ENCODE measurements around the gene RANBP3L.
"Not testable (repeated sequence)": the region's sequence is repeated elsewhere in the genome, so short reads cannot be mapped to it uniquely, and the experiment has no call there.

Gene RANBP3L

DNA sequence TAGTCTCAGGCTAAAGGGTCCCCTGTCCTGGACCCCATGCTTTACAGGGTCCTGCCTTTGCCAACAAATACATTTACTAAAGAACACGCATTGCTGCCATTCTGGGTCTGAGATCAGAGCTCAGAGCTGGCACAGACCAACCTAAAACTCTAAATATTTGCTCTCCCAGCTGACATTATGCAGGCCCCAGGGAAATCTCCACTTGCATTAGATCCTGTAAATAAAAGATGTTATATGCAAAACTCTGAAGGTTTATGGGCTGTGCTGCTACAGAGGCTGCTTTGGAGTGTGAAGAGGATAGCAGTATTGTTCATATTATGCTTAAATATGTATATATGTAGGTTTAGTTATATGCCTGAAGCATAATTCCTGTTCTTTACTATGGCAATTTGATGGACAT lies 35.9 kb upstream of the RANBP3L start:
- Histone ChIP-seq H3K9me3 (ENCODE audit: insufficient read depth, low read length) (no peaks in the 10 kb centered on the region), H3K9ac (ENCODE audit: low read length) (no peak overlapping the region), H3K4me2 (ENCODE audit: low read depth, low read length, poor library complexity, severe bottlenecking) (no peak overlapping the region), H3K4me3 (ENCODE audit: insufficient read depth, low read length, poor library complexity, severe bottlenecking) (no peak overlapping the region), H3K27me3 (ENCODE audit: low read length) (no peaks in the 10 kb centered on the region), H3K79me2 (ENCODE audit: insufficient read depth, low read length) (no peaks in the 10 kb centered on the region), H3K27ac (ENCODE audit: low read depth, low read length) (no peak overlapping the region), H3F3A (ENCODE audit: insufficient read depth) (no peaks in the 10 kb centered on the region), H2AFZ (ENCODE audit: low read depth, low read length, severe bottlenecking) (no peak overlapping the region), H3K9me2 (replicated peaks; ENCODE audit: insufficient read depth, low read length) (no peaks in the 10 kb centered on the region), H3K36me3 (ENCODE audit: low read length) (no peaks in the 10 kb centered on the region), H4K20me1 (ENCODE audit: low read depth, low read length) (no peaks in the 10 kb centered on the region)
- TF ChIP-seq, protein P1, sequence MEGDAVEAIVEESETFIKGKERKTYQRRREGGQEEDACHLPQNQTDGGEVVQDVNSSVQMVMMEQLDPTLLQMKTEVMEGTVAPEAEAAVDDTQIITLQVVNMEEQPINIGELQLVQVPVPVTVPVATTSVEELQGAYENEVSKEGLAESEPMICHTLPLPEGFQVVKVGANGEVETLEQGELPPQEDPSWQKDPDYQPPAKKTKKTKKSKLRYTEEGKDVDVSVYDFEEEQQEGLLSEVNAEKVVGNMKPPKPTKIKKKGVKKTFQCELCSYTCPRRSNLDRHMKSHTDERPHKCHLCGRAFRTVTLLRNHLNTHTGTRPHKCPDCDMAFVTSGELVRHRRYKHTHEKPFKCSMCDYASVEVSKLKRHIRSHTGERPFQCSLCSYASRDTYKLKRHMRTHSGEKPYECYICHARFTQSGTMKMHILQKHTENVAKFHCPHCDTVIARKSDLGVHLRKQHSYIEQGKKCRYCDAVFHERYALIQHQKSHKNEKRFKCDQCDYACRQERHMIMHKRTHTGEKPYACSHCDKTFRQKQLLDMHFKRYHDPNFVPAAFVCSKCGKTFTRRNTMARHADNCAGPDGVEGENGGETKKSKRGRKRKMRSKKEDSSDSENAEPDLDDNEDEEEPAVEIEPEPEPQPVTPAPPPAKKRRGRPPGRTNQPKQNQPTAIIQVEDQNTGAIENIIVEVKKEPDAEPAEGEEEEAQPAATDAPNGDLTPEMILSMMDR (IDR thresholded peaks at IDR 0.05; ENCODE audit: insufficient read depth, low read length, poor library complexity, severe bottlenecking): no peak
- no peak for TF ChIP-seq EZH2phosphoT487 (conservative IDR thresholded peaks at IDR 0.05; ENCODE audit: low read length)

DNA sequence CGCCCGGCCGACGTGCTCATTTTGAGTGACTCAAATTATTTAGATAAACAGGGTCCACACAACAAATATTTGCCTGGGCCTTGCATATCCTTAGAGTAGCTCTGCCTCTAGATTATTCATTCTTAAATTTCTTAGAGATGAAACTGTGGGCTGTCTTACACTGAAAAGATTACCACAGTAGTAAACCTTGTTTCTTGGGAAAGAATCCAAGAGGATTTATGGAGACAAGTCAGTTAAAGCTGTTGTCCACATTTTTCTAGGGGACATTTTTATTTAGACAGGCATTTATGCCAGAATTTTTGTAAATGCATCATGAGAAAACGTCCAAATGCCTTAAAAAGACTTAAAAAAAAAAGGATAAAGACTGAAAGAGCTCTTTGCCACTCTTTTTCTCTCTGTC lies 32.6 kb upstream of the RANBP3L start:
- H2AFZ ChIP-seq (ENCODE audit: low read depth, low read length, severe bottlenecking): no peak overlapping the region
- TF ChIP-seq, protein P1 (IDR thresholded peaks at IDR 0.05; ENCODE audit: insufficient read depth, low read length, poor library complexity, severe bottlenecking): no peak
- no peak for TF ChIP-seq EZH2phosphoT487 (conservative IDR thresholded peaks at IDR 0.05; ENCODE audit: low read length)
- no peaks in the 10 kb centered on the region for H3F3A ChIP-seq (ENCODE audit: insufficient read depth)
- no peaks in the 10 kb centered on the region for H3K79me2 ChIP-seq (ENCODE audit: insufficient read depth, low read length)
- no peaks in the 10 kb centered on the region for H3K36me3 ChIP-seq (ENCODE audit: low read length)
- no peak overlapping the region for H3K27ac ChIP-seq (ENCODE audit: low read depth, low read length)
- H3K9me3 ChIP-seq (ENCODE audit: insufficient read depth, low read length): no peaks in the 10 kb centered on the region
- H3K9ac ChIP-seq (ENCODE audit: low read length): no peak overlapping the region
- H3K4me3 ChIP-seq (ENCODE audit: insufficient read depth, low read length, poor library complexity, severe bottlenecking): no peak overlapping the region
- H3K27me3 ChIP-seq (ENCODE audit: low read length): no peaks in the 10 kb centered on the region
- no peaks in the 10 kb centered on the region for H3K9me2 ChIP-seq (replicated peaks; ENCODE audit: insufficient read depth, low read length)
- no peaks in the 10 kb centered on the region for H4K20me1 ChIP-seq (ENCODE audit: low read depth, low read length)
- H3K4me2 ChIP-seq (ENCODE audit: low read depth, low read length, poor library complexity, severe bottlenecking): no peak overlapping the region

DNA sequence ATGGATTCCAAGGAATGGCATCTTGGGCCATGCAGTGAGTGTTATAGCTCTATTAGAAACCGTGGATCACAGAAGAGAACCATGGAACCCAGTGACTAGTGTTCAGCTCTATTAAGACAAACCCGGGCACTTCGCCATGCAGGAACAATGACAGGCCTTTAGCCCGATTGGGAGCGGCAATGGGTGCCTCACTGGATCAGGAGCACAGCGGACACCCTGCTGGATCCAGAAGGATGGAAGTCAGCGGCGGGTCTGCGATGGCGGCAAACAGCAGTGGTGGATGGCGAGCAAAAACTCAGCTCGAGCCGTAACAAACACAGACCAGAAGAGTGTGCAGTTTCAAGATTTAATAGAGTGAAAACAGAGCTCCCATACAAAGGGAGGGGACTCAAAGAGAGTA lies 31.0 kb upstream of the RANBP3L start:
- H3K9me2 ChIP-seq (replicated peaks; ENCODE audit: insufficient read depth, low read length); H3K4me3 ChIP-seq (ENCODE audit: insufficient read depth, low read length, poor library complexity, severe bottlenecking); H4K20me1 ChIP-seq (ENCODE audit: low read depth, low read length); H3K27me3 ChIP-seq (ENCODE audit: low read length); H3F3A ChIP-seq (ENCODE audit: insufficient read depth); H3K9me3 ChIP-seq (ENCODE audit: insufficient read depth, low read length); H2AFZ ChIP-seq (ENCODE audit: low read depth, low read length, severe bottlenecking); H3K9ac ChIP-seq (ENCODE audit: low read length); H3K27ac ChIP-seq (ENCODE audit: low read depth, low read length); H3K36me3 ChIP-seq (ENCODE audit: low read length); H3K4me2 ChIP-seq (ENCODE audit: low read depth, low read length, poor library complexity, severe bottlenecking); H3K79me2 ChIP-seq (ENCODE audit: insufficient read depth, low read length): not testable (repeated sequence)

DNA sequence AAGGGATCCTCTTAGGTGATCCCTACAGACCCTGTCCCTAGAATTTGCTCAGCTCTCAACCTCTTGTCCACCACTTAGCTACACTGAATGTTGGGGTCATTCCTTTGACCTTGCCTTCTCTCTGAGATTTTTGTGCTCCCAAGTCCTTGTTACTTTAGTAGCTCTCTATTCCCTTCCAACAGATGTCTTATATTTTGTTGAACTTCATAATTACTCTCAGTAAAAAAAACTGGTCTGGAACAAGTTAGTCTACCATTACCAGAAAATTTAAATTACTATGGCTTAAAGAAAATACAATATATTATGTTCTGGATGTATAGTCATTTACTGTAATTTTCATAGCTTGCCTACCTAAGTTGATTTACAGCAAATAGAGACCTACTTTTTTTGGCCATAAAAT lies 23.5 kb upstream of the RANBP3L start:
- Histone ChIP-seq H2AFZ (ENCODE audit: low read depth, low read length, severe bottlenecking) (no peak overlapping the region), H4K20me1 (ENCODE audit: low read depth, low read length) (no peaks in the 10 kb centered on the region), H3K9ac (ENCODE audit: low read length) (no peak overlapping the region), H3K9me3 (ENCODE audit: insufficient read depth, low read length) (no peaks in the 10 kb centered on the region), H3F3A (ENCODE audit: insufficient read depth) (no peaks in the 10 kb centered on the region), H3K4me2 (ENCODE audit: low read depth, low read length, poor library complexity, severe bottlenecking) (no peak overlapping the region), H3K27me3 (ENCODE audit: low read length) (no peaks in the 10 kb centered on the region), H3K79me2 (ENCODE audit: insufficient read depth, low read length) (no peaks in the 10 kb centered on the region), H3K36me3 (ENCODE audit: low read length) (no peaks in the 10 kb centered on the region), H3K9me2 (replicated peaks; ENCODE audit: insufficient read depth, low read length) (no peaks in the 10 kb centered on the region), H3K4me3 (ENCODE audit: insufficient read depth, low read length, poor library complexity, severe bottlenecking) (no peak overlapping the region), H3K27ac (ENCODE audit: low read depth, low read length) (no peak overlapping the region)
- TF ChIP-seq, protein P1 (IDR thresholded peaks at IDR 0.05; ENCODE audit: insufficient read depth, low read length, poor library complexity, severe bottlenecking): no peak
- no peak for TF ChIP-seq EZH2phosphoT487 (conservative IDR thresholded peaks at IDR 0.05; ENCODE audit: low read length)

Data from SU-DHL-6 (cell line).